SK-N-SH (cell line): ENCODE results near the gene MAP3K7CL. TPM values are rescaled to one million over a fixed set of nuclear protein-coding genes. Genes with fewer than 3 reads are reported as not detected.
"Not testable (repeated sequence)": the region's sequence is repeated elsewhere in the genome, so short reads cannot be mapped to it uniquely, and the experiment has no call there.

ENCODE experiments used
- CTCF ChIA-PET: fragments of 300-600, 350-600 bp; formaldehyde crosslinking; extraction: SDS; loops from one replicate; lab custom pipeline; 2021; lab: Yijun Ruan, JAX
- POLR2A ChIA-PET: fragments of 350-600 bp; sonication (Branson Sonifier 250); formaldehyde crosslinking; extraction: SDS; loops from one replicate; lab custom pipeline; 2020; ENCODE audit warnings: antibody characterized with exemption, inconsistent platforms; lab: Yijun Ruan, JAX
- DNase-seq: peaks from one replicate; pipeline ENCODE4 v3.0.0; 2012
- H2AFZ ChIP-seq: fragments of 200-600 bp; sonication (generic); 2 replicates; pipeline ENCODE4 v1.8.1; 2016; ENCODE audit warnings: antibody characterized with exemption, mild to moderate bottlenecking, low read depth
- H3F3A ChIP-seq: fragments of 200-600 bp; sonication (generic); replicated peaks from 2 replicates; pipeline ENCODE3; 2016; ENCODE audit warnings: antibody characterized with exemption, mild to moderate bottlenecking; ENCODE audit not compliant: insufficient read depth
- H3K27ac ChIP-seq, 2 experiments: fragments of 200-500 bp in 1 of 2; fragments of 200-600 bp in 1 of 2; sonication (Bioruptor generic) in 1 of 2; sonication (generic), shearing (Covaris generic) in 1 of 2; 2 replicates each; pipeline versions ENCODE4 v1.5.1 to v1.6.1; 2014 to 2016; ENCODE audit warnings: low read depth in 2 of 2, inconsistent platforms in 1 of 2, low read length in 1 of 2, mild to moderate bottlenecking in 1 of 2, mixed read lengths in 1 of 2
- H3K27me3 ChIP-seq: fragments of 200-600 bp; sonication (generic), shearing (Covaris generic); 2 replicates; pipeline ENCODE4 v1.6.1; 2016; ENCODE audit warnings: mixed run types; ENCODE audit not compliant: insufficient read depth
- H3K36me3 ChIP-seq, 2 experiments: fragments of 200-500 bp in 1 of 2; fragments of 200-600 bp in 1 of 2; sonication (Bioruptor generic) in 1 of 2; sonication (generic) in 1 of 2; replicated peaks in 1 of 2; 2 replicates each; pipeline versions ENCODE3 to v1.5.1; 2014 to 2016; ENCODE audit warnings: low read length in 1 of 2, mild to moderate bottlenecking in 1 of 2; ENCODE audit not compliant: insufficient read depth in 2 of 2, control insufficient read depth in 1 of 2
- H3K4me1 ChIP-seq, 2 experiments: fragments of 200-500 bp in 1 of 2; fragments of 200-600 bp in 1 of 2; sonication (Bioruptor generic) in 1 of 2; sonication (generic), shearing (Covaris generic) in 1 of 2; 2 replicates each; pipeline versions ENCODE4 v1.5.1 to v1.6.1; 2014 to 2016; ENCODE audit warnings: low read depth in 1 of 2, low read length in 1 of 2, mixed run types in 1 of 2; ENCODE audit not compliant: insufficient read depth in 2 of 2, control insufficient read depth in 1 of 2
- H3K4me2 ChIP-seq: fragments of 200-600 bp; sonication (generic), shearing (Covaris generic); 2 replicates; pipeline ENCODE4 v1.6.1; 2017; ENCODE audit warnings: mixed run types
- H3K4me3 ChIP-seq, 2 experiments: fragments of 200-500 bp in 1 of 2; fragments of 200-600 bp in 1 of 2; sonication (Bioruptor generic) in 1 of 2; sonication (generic), shearing (Covaris generic) in 1 of 2; 2 replicates each; pipeline versions ENCODE4 v1.5.1 to v1.8.1; 2014 to 2016; ENCODE audit warnings: low read depth in 2 of 2, inconsistent platforms in 1 of 2, low read length in 1 of 2, mild to moderate bottlenecking in 1 of 2, mixed read lengths in 1 of 2, moderate library complexity in 1 of 2
- H3K79me2 ChIP-seq: fragments of 200-600 bp; sonication (generic); 2 replicates; pipeline ENCODE4 v1.8.1; 2017; ENCODE audit warnings: mild to moderate bottlenecking; ENCODE audit not compliant: insufficient read depth
- H3K9ac ChIP-seq: fragments of 200-600 bp; sonication (generic); 2 replicates; pipeline ENCODE4 v1.6.1; 2017; ENCODE audit warnings: mixed run types
- H3K9me2 ChIP-seq: fragments of 200-600 bp; sonication (generic); 2 replicates; pipeline ENCODE4 v1.6.1; 2017; ENCODE audit warnings: mixed run types
- H3K9me3 ChIP-seq: fragments of 200-600 bp; sonication (generic); 2 replicates; pipeline ENCODE4 v1.6.1; 2017; ENCODE audit warnings: mixed run types, mild to moderate bottlenecking, moderate library complexity
- H4K20me1 ChIP-seq: fragments of 200-600 bp; sonication (generic); 2 replicates; pipeline ENCODE4 v1.6.1; 2017; ENCODE audit warnings: mild to moderate bottlenecking, mixed run types; ENCODE audit not compliant: insufficient read depth
- EP300 ChIP-seq, 2 experiments: IDR thresholded peaks; 2 replicates each; pipeline versions ENCODE4 v1.4.0 to v1.6.1; 2012; ENCODE audit warnings: borderline replicate concordance in 1 of 2, low read depth in 1 of 2, low read length in 1 of 2
- FOSL2 ChIP-seq: IDR thresholded peaks from 2 replicates; pipeline ENCODE4 v1.4.0; 2012; ENCODE audit warnings: low read depth, mild to moderate bottlenecking, moderate library complexity, borderline replicate concordance
- FOXM1 ChIP-seq: IDR thresholded peaks from 2 replicates; pipeline ENCODE4 v1.4.0; 2012; ENCODE audit warnings: low read depth, mild to moderate bottlenecking
- RAD21 ChIP-seq: IDR thresholded peaks from 2 replicates; pipeline ENCODE4 v1.6.1; 2012; ENCODE audit warnings: mild to moderate bottlenecking, low read length
- REST ChIP-seq: IDR thresholded peaks from 2 replicates; pipeline ENCODE4 v1.6.1; 2012; ENCODE audit warnings: mild to moderate bottlenecking, low read depth, low read length, moderate library complexity
- RFX5 ChIP-seq: IDR thresholded peaks from 2 replicates; pipeline ENCODE4 v1.6.1; 2012; ENCODE audit warnings: mild to moderate bottlenecking, improper control_type of control experiment, low read length
- TAF1 ChIP-seq: IDR thresholded peaks from 2 replicates; pipeline ENCODE4 v1.6.1; 2012; ENCODE audit warnings: low read depth, mild to moderate bottlenecking, low read length, moderate library complexity, borderline replicate concordance
- TCF12 ChIP-seq: IDR thresholded peaks from 2 replicates; pipeline ENCODE4 v1.4.0; 2012
- WGBS: methylation state at CpG from one replicate; pipeline ENCODE4 v1.1.6; 2017; ENCODE audit warnings: low lambda C conversion rate; 5-methylcytosine and 5-hydroxymethylcytosine counted together
- polyA plus RNA-seq, 3 experiments: library from polyadenylated mRNA; depleted of rRNA; stranded (reverse); fragments of >200 nt; gene quantifications; 2 replicates each; pipeline ENCODE4 v1.2.3, GENCODE V29; 2012
- TF ChIP-seq, protein P1 (sequence below): fragments of 150-350 bp; IDR thresholded peaks from 2 replicates; pipeline ENCODE4 v1.6.1; 2016; ENCODE audit warnings: mild to moderate bottlenecking, low read depth, low read length
- TF ChIP-seq, protein P2 (sequence below): IDR thresholded peaks from 2 replicates; pipeline ENCODE4; 2012

The MAP3K7CL gene
- polyA plus RNA-seq, 1 of the 3 experiments (the other 2 are of a cell fraction), result 2.3 TPM

DNA sequence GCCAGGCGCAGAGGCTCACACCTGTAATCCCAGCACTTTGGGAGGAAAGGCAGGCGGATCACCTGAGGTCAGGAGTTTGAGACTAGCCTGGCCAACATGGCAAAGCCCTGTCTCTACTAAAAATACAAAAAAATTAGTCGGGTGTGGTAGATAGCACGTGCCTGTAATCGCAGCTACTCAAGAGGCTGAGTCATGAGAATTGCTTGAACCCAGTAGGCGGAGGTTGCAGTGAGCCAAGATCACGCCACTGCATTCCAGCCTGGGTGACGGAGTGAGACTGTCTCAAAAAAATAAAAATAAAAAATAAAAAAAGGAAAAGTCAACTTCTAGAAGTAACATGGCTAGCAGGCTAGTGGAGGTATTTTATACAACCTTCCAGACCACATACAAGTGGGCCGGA, 32.4 kb downstream of the MAP3K7CL start:
- POLR2A ChIA-PET, H4K20me1 ChIP-seq, H3K4me3 ChIP-seq, H3K9me2 ChIP-seq, H3F3A ChIP-seq, H3K4me2 ChIP-seq, H3K9me3 ChIP-seq, H3K27me3 ChIP-seq, H3K9ac ChIP-seq, H3K79me2 ChIP-seq, DNase-seq, H3K36me3 ChIP-seq: not testable (repeated sequence)
- Histone ChIP-seq H2AFZ (peak overlapping the region; percentile 9; the same call in 1 of the 2 replicates), H3K27ac (peak overlapping the region in 1 of 2 experiments; percentile 51; a peak in 2 of 4 replicates), H3K4me1 (peaks cover 0 to 12% of the 10 kb centered on the region in 2 experiments; a peak in 2 of 4 replicates)
- 37% methylated on average over 9 of the region's 9 CpGs for WGBS
- TF ChIP-seq TCF12 (peak; percentile 21; the same call in 1 of the 2 replicates), FOSL2 (peak; percentile 19; the same call in 1 of the 2 replicates), EP300 (IDR thresholded peaks at IDR 0.05; ENCODE audit: borderline replicate concordance in 1 of 2, low read depth in 1 of 2, low read length in 1 of 2) (0 out of 4 replicates have a peak, but pooled peaks of 1 of the 2 experiments have one; percentile 31)
- CTCF ChIA-PET, result interaction anchor here (2.8 kb wide), 1 partner anchor 209 kb away, joined by 21 read pairs; no protein-coding TSS in a partner anchor

DNA sequence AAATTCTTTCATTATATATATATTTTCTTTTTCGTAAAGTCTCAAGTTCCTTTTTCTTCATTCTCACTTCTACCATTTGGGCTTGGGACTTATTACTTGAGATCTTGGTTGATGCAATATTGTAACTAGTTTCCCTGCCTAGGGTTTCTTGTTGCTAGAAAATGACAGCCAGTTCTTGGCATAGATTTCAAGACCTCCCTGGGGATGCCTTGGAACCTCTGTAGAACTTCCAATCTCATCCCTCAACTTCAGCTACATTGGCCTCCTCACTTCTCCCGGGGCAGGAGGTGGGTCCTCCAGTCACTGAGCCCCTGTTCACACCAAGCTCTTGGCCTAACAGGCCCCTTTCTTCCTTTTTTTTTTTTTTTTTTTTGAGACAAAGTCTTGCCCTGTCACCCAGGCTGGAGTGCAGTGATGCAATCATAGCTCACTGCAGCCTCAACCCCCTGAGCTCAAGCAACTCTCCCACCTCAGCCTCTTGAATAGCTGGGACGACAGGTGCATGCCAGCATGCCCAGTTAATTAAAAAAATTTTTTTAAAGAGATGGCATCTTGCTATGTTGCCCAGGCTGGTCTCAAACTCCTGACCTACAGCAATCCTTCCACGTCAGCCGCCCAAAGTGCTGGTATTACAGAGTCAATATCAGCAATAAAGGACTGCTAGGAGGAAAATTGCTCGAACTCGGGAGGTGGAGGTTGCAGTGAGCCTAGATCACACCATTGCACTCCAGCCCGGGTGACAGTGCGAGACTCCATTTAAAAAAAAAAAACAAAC, 33.1 kb downstream of the MAP3K7CL start:
- no peaks in the 10 kb centered on the region for H4K20me1 ChIP-seq
- H3K9me2 ChIP-seq, result no peaks in the 10 kb centered on the region
- H3K4me1 ChIP-seq, result peaks cover 0 to 12% of the 10 kb centered on the region in 2 experiments; a peak in 2 of 4 replicates
- CTCF ChIA-PET, result interaction anchor here (0.8 to 2.8 kb wide), 18 partner anchors 8 to 686 kb away, joined by 3 to 21 read pairs (median 4); no protein-coding TSS in a partner anchor
- H3F3A ChIP-seq, result no peaks in the 10 kb centered on the region
- TF ChIP-seq, protein P1, sequence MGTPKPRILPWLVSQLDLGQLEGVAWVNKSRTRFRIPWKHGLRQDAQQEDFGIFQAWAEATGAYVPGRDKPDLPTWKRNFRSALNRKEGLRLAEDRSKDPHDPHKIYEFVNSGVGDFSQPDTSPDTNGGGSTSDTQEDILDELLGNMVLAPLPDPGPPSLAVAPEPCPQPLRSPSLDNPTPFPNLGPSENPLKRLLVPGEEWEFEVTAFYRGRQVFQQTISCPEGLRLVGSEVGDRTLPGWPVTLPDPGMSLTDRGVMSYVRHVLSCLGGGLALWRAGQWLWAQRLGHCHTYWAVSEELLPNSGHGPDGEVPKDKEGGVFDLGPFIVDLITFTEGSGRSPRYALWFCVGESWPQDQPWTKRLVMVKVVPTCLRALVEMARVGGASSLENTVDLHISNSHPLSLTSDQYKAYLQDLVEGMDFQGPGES, result no peak
- no peak for TF ChIP-seq RFX5
- no peak for TF ChIP-seq REST
- TF ChIP-seq TAF1, result no peak
- TF ChIP-seq FOXM1, result no peak
- TF ChIP-seq, protein P2, sequence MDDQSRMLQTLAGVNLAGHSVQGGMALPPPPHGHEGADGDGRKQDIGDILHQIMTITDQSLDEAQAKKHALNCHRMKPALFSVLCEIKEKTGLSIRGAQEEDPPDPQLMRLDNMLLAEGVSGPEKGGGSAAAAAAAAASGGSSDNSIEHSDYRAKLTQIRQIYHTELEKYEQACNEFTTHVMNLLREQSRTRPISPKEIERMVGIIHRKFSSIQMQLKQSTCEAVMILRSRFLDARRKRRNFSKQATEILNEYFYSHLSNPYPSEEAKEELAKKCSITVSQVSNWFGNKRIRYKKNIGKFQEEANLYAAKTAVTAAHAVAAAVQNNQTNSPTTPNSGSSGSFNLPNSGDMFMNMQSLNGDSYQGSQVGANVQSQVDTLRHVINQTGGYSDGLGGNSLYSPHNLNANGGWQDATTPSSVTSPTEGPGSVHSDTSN, result no peak
- no peak for TF ChIP-seq RAD21
- H3K27me3 ChIP-seq, result no peaks in the 10 kb centered on the region
- H3K4me3 ChIP-seq, result no peak overlapping the region
- 0 out of 2 replicates have a peak overlapping the region, but pooled peaks have one; percentile 9 for H2AFZ ChIP-seq
- WGBS, result 63% methylated on average over 9 of the region's 9 CpGs
- POLR2A ChIA-PET, result no interaction called here
- no peak for DNase-seq
- no peaks in the 10 kb centered on the region for H3K79me2 ChIP-seq
- H3K9me3 ChIP-seq, result no peaks in the 10 kb centered on the region
- H3K9ac ChIP-seq, result no peak overlapping the region
- no peak overlapping the region for H3K4me2 ChIP-seq
- peak overlapping the region in 1 of 2 experiments; percentile 51; a peak in 2 of 4 replicates for H3K27ac ChIP-seq
- H3K36me3 ChIP-seq, result no peaks in the 10 kb centered on the region
